ENCODE results near the gene CHMP5. TPM values are rescaled to one million over a fixed set of nuclear protein-coding genes. Genes with fewer than 3 reads are reported as not detected.

Gene CHMP5
- polyA plus RNA-seq, 4 donors = 78.1 to 212 (median 134) TPM

DNA sequence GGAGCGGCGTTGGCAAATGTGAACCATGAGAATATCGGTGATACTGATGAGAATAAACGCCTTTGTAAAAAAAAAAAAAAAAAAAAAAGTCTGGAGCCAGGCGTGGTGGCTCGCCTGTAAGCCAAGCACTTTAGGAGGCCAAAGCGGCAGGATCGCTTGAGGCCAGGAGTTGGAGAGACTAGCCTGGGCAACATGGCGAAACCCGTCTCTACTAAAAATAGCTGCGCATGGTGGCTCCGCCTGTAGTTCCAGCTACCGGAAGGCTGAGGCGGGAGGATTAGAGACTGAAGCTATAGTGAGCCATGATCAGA is 25.0 kb downstream of the CHMP5 start:
- Histone ChIP-seq H3K36me3 (ENCODE audit: control insufficient read depth in 3 of 3, insufficient read depth in 2 of 3, low read depth in 1 of 3, low read length in 3 of 3) (peaks cover 1 to 10% (median 2%) of the 10 kb centered on the region in 3 donors), H3K4me1 (ENCODE audit: control insufficient read depth in 3 of 3, insufficient read depth in 2 of 3, low read depth in 1 of 3, low read length in 2 of 3) (peaks cover 10 to 43% (median 18%) of the 10 kb centered on the region in 3 donors), H3K9me3 (ENCODE audit: control insufficient read depth in 2 of 2, insufficient read depth in 1 of 2, low read depth in 1 of 2, low read length in 1 of 2) (no peaks in the 10 kb centered on the region), H3K27ac (ENCODE audit: low read depth in 1 of 3, low read length in 2 of 3) (peak overlapping the region; percentile 78 to 99 (median 96)), H3K27me3 (ENCODE audit: control insufficient read depth in 3 of 3, insufficient read depth in 3 of 3, low read length in 3 of 3) (no peaks in the 10 kb centered on the region), H3K4me3 (ENCODE audit: low read depth in 1 of 3, low read length in 3 of 3) (peak overlapping the region; percentile 39 to 96 (median 49))
- no peak for DNase-seq
- FAIRE-seq = no peak
- 0 to 1% (median 0%) methylated on average over 13 to 14 of the region's 14 CpGs for WGBS, 3 donors

DNA sequence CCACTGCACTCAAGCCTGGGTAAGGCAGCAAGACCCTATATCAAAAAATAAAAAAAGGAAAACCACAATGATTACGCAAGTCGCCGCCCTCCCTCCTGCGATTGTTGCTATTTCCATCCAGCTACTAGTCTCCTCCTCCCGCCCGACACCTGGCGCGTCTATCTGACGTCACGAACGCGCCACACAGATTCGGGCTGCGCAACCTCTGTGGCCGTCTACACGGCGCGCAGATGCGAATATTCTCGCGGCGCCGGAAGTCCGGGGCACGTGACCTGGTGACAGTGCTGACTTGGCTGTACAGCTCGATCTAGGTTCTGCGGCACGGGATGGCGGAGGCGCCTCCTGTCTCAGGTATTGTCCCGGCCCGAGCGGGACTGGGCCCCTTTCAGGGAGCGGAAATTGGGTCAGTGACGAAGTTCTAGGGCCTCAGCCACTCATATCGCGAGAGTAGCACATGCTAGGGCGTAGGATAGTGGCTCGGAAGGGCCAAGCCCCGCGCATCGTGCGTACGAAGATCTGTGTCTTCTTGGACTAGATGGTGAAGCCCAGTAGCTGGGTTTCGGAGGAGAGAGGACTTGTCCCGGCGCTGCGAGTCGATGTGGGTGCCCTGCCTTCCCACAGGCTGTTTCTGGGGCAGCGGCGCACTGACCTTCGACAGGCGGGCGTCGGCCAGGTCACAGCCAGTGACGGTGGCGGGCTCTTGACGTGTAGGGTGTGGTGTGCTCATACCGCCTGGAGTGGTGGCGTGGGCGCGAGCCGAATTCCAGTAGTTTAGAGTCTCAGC is 25.6 kb downstream of the CHMP5 start, which contains the start of gene NFX1:
NFX1 (plus strand) TSS at position 270 of the 784 bp plus-strand sequence; CDS start at position 327, 57 bp downstream.
- Histone ChIP-seq H3K36me3 (ENCODE audit: control insufficient read depth in 3 of 3, insufficient read depth in 2 of 3, low read depth in 1 of 3, low read length in 3 of 3) (peaks cover 4 to 12% (median 5%) of the 10 kb centered on the region in 3 donors), H3K4me3 (ENCODE audit: low read depth in 1 of 3, low read length in 3 of 3) (peak within 1 kb of the TSS; percentile 45 to 96 (median 64)), H3K27ac (ENCODE audit: low read depth in 1 of 3, low read length in 2 of 3) (peak within 1 kb of the TSS; percentile 96 to 99 (median 99)), H3K9me3 (ENCODE audit: control insufficient read depth in 2 of 2, insufficient read depth in 1 of 2, low read depth in 1 of 2, low read length in 1 of 2) (no peaks in the 10 kb centered on the region), H3K27me3 (ENCODE audit: control insufficient read depth in 3 of 3, insufficient read depth in 3 of 3, low read length in 3 of 3) (no peaks in the 10 kb centered on the region), H3K4me1 (ENCODE audit: control insufficient read depth in 3 of 3, insufficient read depth in 2 of 3, low read depth in 1 of 3, low read length in 2 of 3) (peaks cover 10 to 47% (median 18%) of the 10 kb centered on the region in 3 donors)
- DNase-seq = peak; percentile 99 to 100
- FAIRE-seq = no peak
- 0% methylated on average over 62 to 63 of the region's 63 CpGs for WGBS, 3 donors

DNA sequence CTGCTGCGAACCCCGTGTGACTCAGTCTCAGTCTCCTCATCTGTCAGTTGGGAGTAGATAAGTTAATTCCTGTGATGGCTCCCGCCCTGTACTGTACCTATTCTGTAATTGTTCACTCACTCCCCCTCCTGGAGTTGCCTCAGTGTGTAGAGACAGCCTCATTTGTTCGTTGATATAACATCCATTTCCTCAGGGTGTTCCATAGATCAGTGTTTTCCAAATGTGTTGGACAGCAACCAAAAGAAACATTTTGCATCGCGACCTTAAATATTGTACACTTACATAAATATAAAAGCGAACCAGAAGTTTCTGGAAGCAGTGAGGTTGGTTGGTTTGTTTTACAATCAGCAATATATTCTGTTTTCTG is 26.2 kb downstream of the CHMP5 start:
- Histone ChIP-seq H3K4me1 (ENCODE audit: control insufficient read depth in 3 of 3, insufficient read depth in 2 of 3, low read depth in 1 of 3, low read length in 2 of 3) (peaks cover 10 to 50% (median 18%) of the 10 kb centered on the region in 3 donors), H3K9me3 (ENCODE audit: control insufficient read depth in 2 of 2, insufficient read depth in 1 of 2, low read depth in 1 of 2, low read length in 1 of 2) (no peaks in the 10 kb centered on the region), H3K27ac (ENCODE audit: low read depth in 1 of 3, low read length in 2 of 3) (peak overlapping the region; percentile 96 to 99 (median 99)), H3K27me3 (ENCODE audit: control insufficient read depth in 3 of 3, insufficient read depth in 3 of 3, low read length in 3 of 3) (no peaks in the 10 kb centered on the region), H3K4me3 (ENCODE audit: low read depth in 1 of 3, low read length in 3 of 3) (peak overlapping the region; percentile 45 to 96 (median 64)), H3K36me3 (ENCODE audit: control insufficient read depth in 3 of 3, insufficient read depth in 2 of 3, low read depth in 1 of 3, low read length in 3 of 3) (peaks cover 5 to 13% (median 5%) of the 10 kb centered on the region in 3 donors)
- 17 to 27% (median 22%) methylated on average over 7 of the region's 7 CpGs for WGBS, 3 donors
- no peak for DNase-seq
- FAIRE-seq = no peak

DNA sequence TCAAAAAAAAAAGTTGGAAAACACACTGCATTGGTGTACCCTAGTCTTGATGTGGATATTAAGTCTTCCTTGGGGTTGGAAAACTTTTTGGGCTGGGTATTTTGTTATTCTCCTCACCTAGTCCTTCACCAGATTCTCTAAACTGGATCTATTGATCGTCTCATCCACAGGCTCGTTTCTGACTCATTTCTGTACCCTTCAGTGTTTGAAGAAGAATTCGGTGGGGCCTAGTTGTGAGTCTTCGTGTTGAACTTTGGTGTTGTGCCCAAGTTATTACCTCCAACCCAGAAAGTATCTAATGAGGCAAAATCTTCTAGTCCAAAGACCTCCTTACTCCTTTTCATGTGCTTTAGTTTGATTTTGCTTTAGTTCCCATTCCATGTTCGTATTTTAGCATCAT is 27.1 kb downstream of the CHMP5 start:
- DNase-seq (no peak), FAIRE-seq (no peak)
- 60 to 71% (median 64%) methylated on average over 5 of the region's 5 CpGs for WGBS, 3 donors
- Histone ChIP-seq H3K9me3 (ENCODE audit: control insufficient read depth in 2 of 2, insufficient read depth in 1 of 2, low read depth in 1 of 2, low read length in 1 of 2) (no peaks in the 10 kb centered on the region), H3K4me3 (ENCODE audit: low read depth in 1 of 3, low read length in 3 of 3) (no peak overlapping the region), H3K27ac (ENCODE audit: low read depth in 1 of 3, low read length in 2 of 3) (peak overlapping the region; percentile 27 to 34 (median 28)), H3K36me3 (ENCODE audit: control insufficient read depth in 3 of 3, insufficient read depth in 2 of 3, low read depth in 1 of 3, low read length in 3 of 3) (peaks cover 5 to 19% (median 5%) of the 10 kb centered on the region in 3 donors), H3K27me3 (ENCODE audit: control insufficient read depth in 3 of 3, insufficient read depth in 3 of 3, low read length in 3 of 3) (no peaks in the 10 kb centered on the region), H3K4me1 (ENCODE audit: control insufficient read depth in 3 of 3, insufficient read depth in 2 of 3, low read depth in 1 of 3, low read length in 2 of 3) (peaks cover 10 to 59% (median 26%) of the 10 kb centered on the region in 3 donors)

- peaks cover 9 to 26% (median 11%) of the 10 kb centered on the region in 3 donors for H3K36me3 ChIP-seq (ENCODE audit: control insufficient read depth in 3 of 3, insufficient read depth in 2 of 3, low read depth in 1 of 3, low read length in 3 of 3)
- no peaks in the 10 kb centered on the region for H3K9me3 ChIP-seq (ENCODE audit: control insufficient read depth in 2 of 2, insufficient read depth in 1 of 2, low read depth in 1 of 2, low read length in 1 of 2)
- DNase-seq (peak; percentile 75 to 78), FAIRE-seq (no peak)
- H3K27ac ChIP-seq (ENCODE audit: low read depth in 1 of 3, low read length in 2 of 3) = peak overlapping the region in 1 of 3 donors; percentile 75
- 14 to 62% (median 46%) methylated on average over 2 of the region's 2 CpGs for whole genome bisulfite sequencing, 3 donors
- no peak overlapping the region for H3K4me3 ChIP-seq (ENCODE audit: low read depth in 1 of 3, low read length in 3 of 3)
- peaks cover 16 to 77% (median 33%) of the 10 kb centered on the region in 3 donors for H3K4me1 ChIP-seq (ENCODE audit: control insufficient read depth in 3 of 3, insufficient read depth in 2 of 3, low read depth in 1 of 3, low read length in 2 of 3)
- no peaks in the 10 kb centered on the region for H3K27me3 ChIP-seq (ENCODE audit: control insufficient read depth in 3 of 3, insufficient read depth in 3 of 3, low read length in 3 of 3)
Measured at GRCh38 chr9:33293782-33294181, 28.9 kb downstream of the CHMP5 start.

DNA sequence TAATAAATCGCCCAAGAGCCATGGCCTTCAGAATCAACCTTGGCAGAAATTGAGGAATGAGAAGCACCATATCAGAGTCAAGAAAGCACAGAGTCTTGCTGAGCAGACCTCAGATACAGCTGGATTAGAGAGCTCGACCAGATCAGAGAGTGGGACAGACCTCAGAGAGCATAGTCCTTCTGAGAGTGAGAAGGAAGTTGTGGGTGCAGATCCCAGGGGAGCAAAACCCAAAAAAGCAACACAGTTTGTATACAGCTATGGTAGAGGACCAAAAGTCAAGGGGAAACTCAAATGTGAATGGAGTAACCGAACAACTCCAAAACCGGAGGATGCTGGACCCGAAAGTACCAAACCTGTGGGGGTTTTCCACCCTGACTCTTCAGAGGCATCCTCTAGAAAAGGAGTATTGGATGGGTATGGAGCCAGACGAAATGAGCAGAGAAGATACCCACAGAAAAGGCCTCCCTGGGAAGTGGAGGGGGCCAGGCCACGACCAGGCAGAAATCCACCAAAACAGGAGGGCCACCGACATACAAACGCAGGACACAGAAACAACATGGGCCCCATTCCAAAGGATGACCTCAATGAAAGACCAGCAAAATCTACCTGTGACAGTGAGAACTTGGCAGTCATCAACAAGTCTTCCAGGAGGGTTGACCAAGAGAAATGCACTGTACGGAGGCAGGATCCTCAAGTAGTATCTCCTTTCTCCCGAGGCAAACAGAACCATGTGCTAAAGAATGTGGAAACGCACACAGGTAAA is 30.0 kb downstream of the CHMP5 start:
- DNase-seq (no peak), FAIRE-seq (no peak)
- 84 to 90% (median 84%) methylated on average over 12 of the region's 12 CpGs for WGBS, 3 donors
- Histone ChIP-seq H3K9me3 (ENCODE audit: control insufficient read depth in 2 of 2, insufficient read depth in 1 of 2, low read depth in 1 of 2, low read length in 1 of 2) (no peaks in the 10 kb centered on the region), H3K27me3 (ENCODE audit: control insufficient read depth in 3 of 3, insufficient read depth in 3 of 3, low read length in 3 of 3) (no peaks in the 10 kb centered on the region), H3K4me1 (ENCODE audit: control insufficient read depth in 3 of 3, insufficient read depth in 2 of 3, low read depth in 1 of 3, low read length in 2 of 3) (peaks cover 16 to 72% (median 33%) of the 10 kb centered on the region in 3 donors), H3K27ac (ENCODE audit: low read depth in 1 of 3, low read length in 2 of 3) (peak overlapping the region in 2 of 3 donors; percentile 27 to 75), H3K36me3 (ENCODE audit: control insufficient read depth in 3 of 3, insufficient read depth in 2 of 3, low read depth in 1 of 3, low read length in 3 of 3) (peaks cover 9 to 31% (median 11%) of the 10 kb centered on the region in 3 donors), H3K4me3 (ENCODE audit: low read depth in 1 of 3, low read length in 3 of 3) (no peak overlapping the region)

DNA sequence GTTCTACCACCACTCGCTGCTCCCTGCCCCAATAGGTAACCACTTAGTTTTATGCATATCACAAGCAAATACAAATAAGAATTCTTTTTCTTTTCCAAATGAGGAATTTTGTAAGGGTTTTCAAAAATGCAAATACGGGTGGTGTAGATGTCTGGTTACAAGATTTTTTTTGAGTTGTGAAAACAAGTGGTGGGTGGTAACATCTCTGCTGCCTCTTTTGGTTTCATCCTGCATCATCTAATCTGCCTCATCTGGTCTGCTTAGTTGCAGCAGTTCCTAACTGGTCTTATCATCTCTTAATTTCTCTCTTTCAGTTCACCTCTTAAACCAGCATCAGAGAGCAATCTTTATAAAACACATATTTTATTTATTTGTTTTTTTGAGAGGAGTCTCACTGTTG is 30.7 kb downstream of the CHMP5 start:
- 72 to 91% (median 80%) methylated on average over 2 of the region's 2 CpGs for WGBS, 3 donors
- Histone ChIP-seq H3K4me1 (ENCODE audit: control insufficient read depth in 3 of 3, insufficient read depth in 2 of 3, low read depth in 1 of 3, low read length in 2 of 3) (peaks cover 16 to 76% (median 33%) of the 10 kb centered on the region in 3 donors), H3K36me3 (ENCODE audit: control insufficient read depth in 3 of 3, insufficient read depth in 2 of 3, low read depth in 1 of 3, low read length in 3 of 3) (peaks cover 9 to 36% (median 13%) of the 10 kb centered on the region in 3 donors), H3K27me3 (ENCODE audit: control insufficient read depth in 3 of 3, insufficient read depth in 3 of 3, low read length in 3 of 3) (no peaks in the 10 kb centered on the region), H3K9me3 (ENCODE audit: control insufficient read depth in 2 of 2, insufficient read depth in 1 of 2, low read depth in 1 of 2, low read length in 1 of 2) (no peaks in the 10 kb centered on the region), H3K4me3 (ENCODE audit: low read depth in 1 of 3, low read length in 3 of 3) (no peak overlapping the region), H3K27ac (ENCODE audit: low read depth in 1 of 3, low read length in 2 of 3) (no peak overlapping the region)
- no peak for DNase-seq
- FAIRE-seq = no peak

- FAIRE-seq = no peak
- Histone ChIP-seq H3K4me3 (ENCODE audit: low read depth in 1 of 3, low read length in 3 of 3) (peak overlapping the region in 1 of 3 donors; percentile 17), H3K27me3 (ENCODE audit: control insufficient read depth in 3 of 3, insufficient read depth in 3 of 3, low read length in 3 of 3) (no peaks in the 10 kb centered on the region), H3K4me1 (ENCODE audit: control insufficient read depth in 3 of 3, insufficient read depth in 2 of 3, low read depth in 1 of 3, low read length in 2 of 3) (peaks cover 11 to 67% (median 20%) of the 10 kb centered on the region in 3 donors), H3K9me3 (ENCODE audit: control insufficient read depth in 2 of 2, insufficient read depth in 1 of 2, low read depth in 1 of 2, low read length in 1 of 2) (no peaks in the 10 kb centered on the region), H3K36me3 (ENCODE audit: control insufficient read depth in 3 of 3, insufficient read depth in 2 of 3, low read depth in 1 of 3, low read length in 3 of 3) (peaks cover 9 to 41% (median 17%) of the 10 kb centered on the region in 3 donors), H3K27ac (ENCODE audit: low read depth in 1 of 3, low read length in 2 of 3) (peak overlapping the region; percentile 41 to 80 (median 64))
- WGBS, 3 donors = 3 to 28% (median 4%) methylated on average over 1 of the region's 1 CpG
- DNase-seq = peak; percentile 71 to 84
Measured at GRCh38 chr9:33297432-33297831, 32.6 kb downstream of the CHMP5 start.

All from small intestine (tissue), 7 donors.